Gastrocnemius medialis (tissue), 4 donors: Measurements from ENCODE around the gene CTXN1. TPM values are rescaled to one million over a fixed set of nuclear protein-coding genes. Genes with fewer than 3 reads are reported as not detected.

Experiments
- ATAC-seq, 2 donors: fragments of 150-250 bp; one replicate each; pipeline ENCODE4 v1.9.1; 2016
- DNase-seq, 2 donors: peaks; one replicate each; pipeline ENCODE4 v3.0.0-alpha.2; 2019
- H3K27ac ChIP-seq, 4 donors: fragments of 200-600 bp; sonication (generic); 1 replicate in 1 of 4; 2 replicates in 3 of 4; pipeline ENCODE4 v1.5.1; 2016 to 2018; ENCODE audit warnings: mild to moderate bottlenecking in 2 of 4, moderate library complexity in 1 of 4
- H3K27me3 ChIP-seq, 3 donors: fragments of 200-600 bp; sonication (generic) in 2 of 3; 1 replicate in 1 of 3; 2 replicates in 2 of 3; pipeline versions ENCODE4 v1.5.1 to v1.6.0; 2016 to 2019; ENCODE audit warnings: mild to moderate bottlenecking in 1 of 3, moderate library complexity in 1 of 3
- H3K36me3 ChIP-seq, 2 donors: fragments of 200-600 bp; sonication (generic) in 1 of 2; one replicate each; pipeline ENCODE4 v1.5.1; 2017 to 2018
- H3K4me1 ChIP-seq, 2 donors: fragments of 200-600 bp; sonication (generic) in 1 of 2; one replicate each; pipeline ENCODE4 v1.5.1; 2016 to 2017; ENCODE audit warnings: mild to moderate bottlenecking in 2 of 2
- H3K4me3 ChIP-seq, 4 donors: fragments of 200-600 bp; sonication (generic) in 3 of 4; 1 replicate in 1 of 4; 2 replicates in 3 of 4; pipeline ENCODE4 v1.5.1; 2016 to 2019; ENCODE audit warnings: mild to moderate bottlenecking in 2 of 4
- H3K9me3 ChIP-seq, 3 donors: fragments of 200-600 bp; sonication (generic) in 2 of 3; 1 replicate in 1 of 3; 2 replicates in 2 of 3; pipeline ENCODE4 v1.5.1; 2016 to 2019
- CTCF ChIP-seq, 5 experiments: fragments of 450-650 bp in 3 of 5; fragments of 200-600 bp in 2 of 5; sonication (generic) in 2 of 5; IDR thresholded peaks in 4 of 5; conservative IDR thresholded peaks in 1 of 5; 1 replicate in 4 of 5; 2 replicates in 1 of 5; pipeline ENCODE4 v1.5.1; 2016 to 2019; ENCODE audit warnings: antibody characterized with exemption in 5 of 5, mild to moderate bottlenecking in 3 of 5, moderate library complexity in 3 of 5
- POLR2A ChIP-seq, 2 donors: fragments of 450-650 bp; IDR thresholded peaks; one replicate each; pipeline ENCODE4 v1.6.1; 2017; ENCODE audit warnings: antibody characterized with exemption in 2 of 2, mild to moderate bottlenecking in 2 of 2, moderate library complexity in 2 of 2
- in situ Hi-C, 4 donors: fragments of 200-750 bp; cut with MboI; loops; one replicate each; pipeline versions ENCODE4 v1.15.0 to v1.8.0; 2017; ENCODE audit warnings: low sequenced_read_pairs in 4 of 4
- intact Hi-C: fragments of 100-400 bp; cut with DNase I; formaldehyde crosslinking; loops from one replicate; pipeline ENCODE4 v1.15.1; 2023; ENCODE audit warnings: low total_unique reads
- total RNA-seq, 4 donors: library from RNA; depleted of rRNA; stranded (reverse); fragments of >200 nt; gene quantifications; one replicate each; pipeline versions ENCODE4 v1.1.0 to v1.2.3, GENCODE V29; 2016

CTXN1 gene
- total RNA-seq, 4 donors from 2014 or later, result not detected

- in situ Hi-C loops (loop anchor here (5.0 to 10.0 kb wide), 2 partner anchors 59 to 312 kb away; no protein-coding TSS in a partner anchor), intact Hi-C loops (loop anchor here (1.0 to 10.0 kb wide), 3 partner anchors 23 to 892 kb away; partner anchors contain the start of genes MAP2K7, MBD3L1, SNAPC2 and ZNF558)
- no peak for TF ChIP-seq CTCF (IDR thresholded peaks at IDR 0.05 in 4 of 5, conservative IDR thresholded peaks at IDR 0.05 in 1 of 5)
- no peak for TF ChIP-seq POLR2A (IDR thresholded peaks at IDR 0.05)
- Histone ChIP-seq H3K9me3 (no peaks in the 10 kb centered on the region), H3K36me3 (peaks cover 0 to 30% of the 10 kb centered on the region in 2 donors), H3K4me1 (peaks cover 10 to 19% of the 10 kb centered on the region in 2 donors), H3K4me3 (peak overlapping the region; percentile 67 to 97 (median 82)), H3K27ac (peak overlapping the region; percentile 94 to 100 (median 98)), H3K27me3 (no peaks in the 10 kb centered on the region)
- DNase-seq, result no peak
- no peak for ATAC-seq
These were observed 17.1 kb upstream of the CTXN1 start for GRCh38 chr19:7942981-7943443.

- Histone ChIP-seq H3K4me3 (peak overlapping the region in 3 of 4 donors; percentile 76 to 97 (median 88)), H3K36me3 (peaks cover 0 to 39% of the 10 kb centered on the region in 2 donors), H3K27me3 (no peaks in the 10 kb centered on the region), H3K9me3 (no peaks in the 10 kb centered on the region), H3K4me1 (peaks cover 10 to 19% of the 10 kb centered on the region in 2 donors), H3K27ac (peak overlapping the region; percentile 94 to 100 (median 98))
- TF ChIP-seq POLR2A (IDR thresholded peaks at IDR 0.05) (no peak), CTCF (IDR thresholded peaks at IDR 0.05 in 4 of 5, conservative IDR thresholded peaks at IDR 0.05 in 1 of 5) (no peak)
- no peak for DNase-seq
- intact Hi-C loops, result loop anchor here (10.0 kb wide), 1 partner anchor 893 kb away; the partner anchor contains the start of genes MBD3L1 and ZNF558
- in situ Hi-C loops, result loop anchor here (5.0 to 10.0 kb wide), 2 partner anchors 60 to 313 kb away; no protein-coding TSS in a partner anchor
- no peak for ATAC-seq
These were observed 16.1 kb upstream of the CTXN1 start for GRCh38 chr19:7941895-7942596.

GRCh38 chr19:7940841-7941240 is 14.9 kb upstream of the CTXN1 start:
- no peak for DNase-seq
- Histone ChIP-seq H3K27me3 (no peaks in the 10 kb centered on the region), H3K4me1 (peaks cover 10 to 19% of the 10 kb centered on the region in 2 donors), H3K27ac (no peak overlapping the region), H3K4me3 (no peak overlapping the region), H3K36me3 (peaks cover 0 to 51% of the 10 kb centered on the region in 2 donors), H3K9me3 (no peaks in the 10 kb centered on the region)
- intact Hi-C loops (loop anchor here (10.0 kb wide), 1 partner anchor 894 kb away; the partner anchor contains the start of genes MBD3L1 and ZNF558), in situ Hi-C loops (loop anchor here (5.0 to 10.0 kb wide), 2 partner anchors 61 to 314 kb away; no protein-coding TSS in a partner anchor)
- TF ChIP-seq CTCF (IDR thresholded peaks at IDR 0.05 in 4 of 5, conservative IDR thresholded peaks at IDR 0.05 in 1 of 5), result no peak
- no peak for TF ChIP-seq POLR2A (IDR thresholded peaks at IDR 0.05)
- no peak for ATAC-seq

GRCh38 chr19:7934766-7935165 is 8.8 kb upstream of the CTXN1 start:
- TF ChIP-seq POLR2A (IDR thresholded peaks at IDR 0.05) (no peak), CTCF (IDR thresholded peaks at IDR 0.05 in 4 of 5, conservative IDR thresholded peaks at IDR 0.05 in 1 of 5) (no peak)
- DNase-seq, result no peak
- H3K36me3 ChIP-seq, result peaks cover 0 to 93% of the 10 kb centered on the region in 2 donors
- no peak overlapping the region for H3K27ac ChIP-seq
- in situ Hi-C loops (no loop called here), intact Hi-C loops (no loop called here)
- H3K4me1 ChIP-seq, result no peaks in the 10 kb centered on the region
- no peaks in the 10 kb centered on the region for H3K9me3 ChIP-seq
- ATAC-seq, result no peak
- no peak overlapping the region for H3K4me3 ChIP-seq
- H3K27me3 ChIP-seq, result no peaks in the 10 kb centered on the region
